ENCODE measurements around the gene GRK1.
"Not testable (repeated sequence)": the region's sequence is repeated elsewhere in the genome, so short reads cannot be mapped to it uniquely, and the experiment has no call there.

The GRK1 gene

GRCh38 chr13:113665597-113666328 is 1.3 kb upstream of the GRK1 start:
- no peak for DNase-seq (ENCODE audit: low read depth)

DNA sequence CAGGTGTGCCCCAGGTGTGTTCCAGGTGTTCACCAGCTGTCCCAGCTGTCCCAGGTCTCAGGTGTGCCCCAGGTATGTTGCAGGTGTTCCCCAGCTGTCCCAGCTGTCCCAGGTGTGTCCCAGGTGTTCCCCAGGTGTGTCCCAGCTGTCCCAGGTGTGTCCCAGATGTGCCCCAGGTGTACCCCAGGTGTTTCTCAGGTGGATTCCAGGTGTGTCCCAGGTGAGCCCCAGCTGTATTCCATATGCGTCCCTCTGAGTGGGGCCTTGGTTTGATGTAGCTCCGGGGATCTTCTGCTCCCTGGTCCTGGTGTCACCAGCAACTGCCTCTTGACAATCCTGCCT is 719 bp upstream of the GRK1 start:
- DNase-seq (ENCODE audit: low read depth): no peak

DNA sequence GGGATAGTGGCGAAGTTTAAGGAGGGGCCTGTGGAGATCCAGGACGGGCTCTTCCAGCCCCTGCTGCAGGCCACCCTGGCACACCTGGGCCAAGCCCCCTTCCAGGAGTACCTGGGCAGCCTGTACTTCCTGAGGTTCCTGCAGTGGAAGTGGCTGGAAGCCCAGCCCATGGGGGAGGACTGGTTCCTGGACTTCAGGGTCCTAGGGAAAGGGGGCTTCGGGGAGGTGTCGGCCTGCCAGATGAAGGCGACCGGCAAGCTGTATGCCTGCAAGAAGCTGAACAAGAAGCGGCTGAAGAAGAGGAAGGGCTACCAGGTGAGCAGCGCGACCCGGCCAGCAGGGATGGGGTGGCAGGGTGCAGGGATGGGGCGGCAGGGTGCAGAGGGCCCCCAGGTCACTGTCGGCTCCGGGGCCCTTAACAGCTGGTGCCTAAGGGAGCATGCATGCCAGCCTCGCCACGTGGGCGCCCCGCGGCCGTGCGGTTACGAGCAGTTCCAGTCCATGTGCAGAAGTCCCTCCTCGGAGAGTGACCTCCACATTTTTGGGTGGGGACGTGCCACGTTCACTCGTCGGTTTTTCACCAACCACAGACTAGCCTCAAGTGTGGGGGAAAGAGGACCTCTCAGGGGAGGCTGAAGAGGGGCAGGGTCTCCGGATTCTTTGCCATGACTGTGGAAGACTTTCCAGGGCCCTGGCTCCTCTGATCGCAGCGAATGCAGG is 912 bp downstream of the GRK1 start:
- no peak for DNase-seq (ENCODE audit: low read depth)

GRCh38 chr13:113668491-113668971 is 1.5 kb downstream of the GRK1 start:
- DNase-seq (ENCODE audit: low read depth): no peak

GRCh38 chr13:113669231-113669754 is 2.3 kb downstream of the GRK1 start:
- no peak for DNase-seq (ENCODE audit: low read depth)

- no peak for DNase-seq (ENCODE audit: low read depth)
Observed at GRCh38 chr13:113669755-113670341, 2.8 kb downstream of the GRK1 start.

DNA sequence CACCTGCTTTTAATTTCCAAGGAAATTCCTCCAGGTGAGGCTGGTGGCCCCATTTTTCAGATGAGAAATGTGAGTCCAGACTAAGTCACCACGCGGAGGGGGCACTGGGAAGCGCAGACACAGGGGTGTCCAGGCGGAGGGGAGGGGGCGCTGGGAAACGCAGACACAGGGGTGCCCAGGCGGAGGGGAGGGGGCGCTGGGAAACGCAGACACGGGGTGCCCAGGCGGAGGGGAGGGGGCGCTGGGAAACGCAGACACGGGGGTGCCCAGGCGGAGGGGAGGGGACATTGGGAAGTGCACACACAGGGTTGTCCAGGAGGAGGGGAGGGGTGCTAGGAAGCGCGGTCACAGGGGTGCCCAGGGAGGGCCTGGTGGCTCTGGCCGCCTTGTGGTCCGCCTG is 3.5 kb downstream of the GRK1 start:
- DNase-seq (ENCODE audit: low read depth): no peak

- DNase-seq (ENCODE audit: low read depth): no peak
Observed at GRCh38 chr13:113671066-113672001, 4.3 kb downstream of the GRK1 start.

- DNase-seq (ENCODE audit: low read depth): no peak
Observed at GRCh38 chr13:113672002-113672651, 5.1 kb downstream of the GRK1 start.

GRCh38 chr13:113722921-113723320 is 55.9 kb downstream of the GRK1 start:
- DNase-seq (ENCODE audit: low read depth): no peak

DNA sequence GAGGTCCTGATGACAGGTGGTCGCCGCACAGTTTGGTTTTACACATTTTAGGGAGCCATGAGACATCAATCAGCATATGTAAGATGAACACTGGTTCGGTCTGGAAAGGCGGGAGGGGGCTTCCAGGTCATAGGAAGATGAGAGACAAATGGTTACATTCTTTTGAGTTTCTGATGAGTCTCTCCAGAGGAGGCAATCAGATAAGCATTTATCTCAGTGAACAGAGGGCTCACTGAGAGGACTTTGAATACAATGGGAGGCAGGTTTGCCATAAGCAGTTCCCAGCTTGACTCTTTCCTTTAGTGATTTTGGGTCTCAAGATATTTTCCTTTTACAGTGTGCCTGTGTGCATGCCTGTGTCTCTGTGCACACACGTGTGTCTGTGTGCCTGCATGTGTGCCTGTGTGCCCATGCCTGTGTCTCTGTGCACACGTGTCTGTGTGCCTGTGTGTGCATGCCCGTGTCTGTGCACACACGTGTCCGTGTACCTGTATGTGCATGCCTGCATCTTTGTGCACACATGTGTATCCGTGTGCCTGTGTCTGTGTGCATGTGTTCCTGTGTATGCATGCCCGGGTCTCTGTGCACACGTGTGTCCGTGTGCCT is 56.5 kb downstream of the GRK1 start:
- no peak for DNase-seq (ENCODE audit: low read depth)

DNA sequence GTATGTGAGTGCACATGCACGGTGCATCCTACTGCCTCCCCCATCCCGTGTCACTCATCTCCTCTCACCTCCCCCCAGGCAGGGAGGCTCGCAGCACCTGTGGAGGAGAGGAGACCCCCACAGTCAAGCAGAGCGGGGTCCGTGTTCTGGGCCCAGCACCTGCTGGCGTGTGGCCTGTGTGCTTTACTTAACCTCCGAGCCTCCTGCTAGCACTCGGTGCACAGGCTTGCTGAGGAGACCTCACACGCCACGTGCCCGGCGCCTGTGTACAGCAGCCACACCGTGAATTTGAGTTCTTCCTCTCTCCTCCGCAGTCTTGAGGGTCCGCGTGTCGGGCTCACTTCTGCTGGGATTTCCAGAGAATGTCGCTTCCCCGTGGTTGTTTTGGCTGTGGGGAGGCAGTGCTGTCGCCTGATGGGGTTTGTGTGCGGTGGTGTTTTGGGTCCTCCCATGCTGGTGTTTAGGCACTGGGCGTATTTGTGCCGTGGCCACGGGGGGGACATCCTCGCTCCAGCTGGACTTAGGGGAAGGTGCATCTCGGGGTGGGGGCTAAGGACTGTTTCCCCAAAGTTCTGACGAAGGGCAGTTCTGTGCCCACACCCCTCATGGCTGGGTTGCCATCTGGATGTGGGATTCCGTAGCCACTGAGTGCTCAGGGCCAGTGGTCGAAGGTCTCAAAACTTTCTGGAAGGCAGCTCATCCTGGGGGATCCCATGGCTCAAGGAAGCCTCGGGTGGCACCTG is 57.2 kb downstream of the GRK1 start:
- DNase-seq (ENCODE audit: low read depth): no peak

GRCh38 chr13:113724780-113725315 is 57.8 kb downstream of the GRK1 start:
- no peak for DNase-seq (ENCODE audit: low read depth)

DNA sequence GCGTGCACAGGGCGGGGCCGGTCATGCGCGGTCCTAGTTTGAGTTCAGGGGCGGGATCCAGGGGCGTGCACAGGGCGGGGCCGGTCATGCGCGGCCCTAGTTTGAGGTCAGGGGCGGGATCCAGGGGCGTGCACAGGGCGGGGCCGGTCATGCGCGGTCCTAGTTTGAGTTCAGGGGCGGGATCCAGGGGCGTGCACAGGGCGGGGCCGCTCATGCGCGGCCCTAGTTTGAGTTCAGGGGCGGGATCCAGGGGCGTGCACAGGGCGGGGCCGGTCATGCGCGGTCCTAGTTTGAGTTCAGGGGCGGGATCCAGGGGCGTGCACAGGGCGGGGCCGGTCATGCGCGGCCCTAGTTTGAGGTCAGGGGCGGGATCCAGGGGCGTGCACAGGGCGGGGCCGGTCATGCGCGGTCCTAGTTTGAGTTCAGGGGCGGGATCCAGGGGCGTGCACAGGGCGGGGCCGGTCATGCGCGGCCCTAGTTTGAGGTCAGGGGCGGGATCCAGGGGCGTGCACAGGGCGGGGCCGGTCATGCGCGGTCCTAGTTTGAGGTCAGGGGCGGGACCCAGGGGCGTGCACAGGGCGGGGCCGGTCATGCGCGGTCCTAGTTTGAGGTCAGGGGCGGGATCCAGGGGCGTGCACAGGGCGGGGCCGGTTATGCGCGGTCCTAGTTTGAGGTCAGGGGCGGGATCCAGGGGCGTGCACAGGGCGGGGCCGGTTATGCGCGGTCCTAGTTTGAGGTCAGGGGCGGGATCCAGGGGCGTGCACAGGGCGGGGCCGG is 58.5 kb downstream of the GRK1 start:
- not testable (repeated sequence) for DNase-seq (ENCODE audit: low read depth)

- DNase-seq (ENCODE audit: low read depth): not testable (repeated sequence)
Observed at GRCh38 chr13:113726106-113726821, 59.2 kb downstream of the GRK1 start.

- no peak for DNase-seq (ENCODE audit: low read depth)
Observed at GRCh38 chr13:113726961-113727411, 60.0 kb downstream of the GRK1 start.

- no peak for DNase-seq (ENCODE audit: low read depth)
Observed at GRCh38 chr13:113728571-113729054, 61.6 kb downstream of the GRK1 start.

Measured in HS-5 (cell line).